ENCODE data around the gene SORBS1. TPM values are rescaled to one million over a fixed set of nuclear protein-coding genes. Genes with fewer than 3 reads are reported as not detected.

The SORBS1 gene
- total RNA-seq, 1 donor from 2014 or later = 28.2 TPM

GRCh38 chr10:95375418-95375817 lies 185.8 kb downstream of the SORBS1 start:
- Mint-ChIP-seq H3K4me3 (no peak overlapping the region), H3K4me1 (ENCODE audit: unreplicated experiment) (peaks cover 12% of the 10 kb centered on the region), H3K36me3 (peaks cover 4% of the 10 kb centered on the region), H3K9me3 (no peaks in the 10 kb centered on the region), H3K27me3 (peaks cover 8% of the 10 kb centered on the region), H3K27ac (no peak overlapping the region)
- no peak for DNase-seq (ENCODE audit: extremely low spot score, unreplicated experiment)
- TF ChIP-seq CTCF (conservative IDR thresholded peaks at IDR 0.05) = no peak

GRCh38 chr10:95374597-95375209 lies 186.5 kb downstream of the SORBS1 start:
- Mint-ChIP-seq H3K4me1 (ENCODE audit: unreplicated experiment) (peaks cover 12% of the 10 kb centered on the region), H3K27me3 (peaks cover 8% of the 10 kb centered on the region), H3K36me3 (peaks cover 4% of the 10 kb centered on the region), H3K4me3 (no peak overlapping the region), H3K9me3 (no peaks in the 10 kb centered on the region), H3K27ac (no peak overlapping the region)
- peak; percentile 96 for TF ChIP-seq CTCF (conservative IDR thresholded peaks at IDR 0.05)
- DNase-seq (ENCODE audit: extremely low spot score, unreplicated experiment) = peak; percentile 79

GRCh38 chr10:95373660-95374059 lies 187.5 kb downstream of the SORBS1 start:
- Mint-ChIP-seq H3K36me3 (no peaks in the 10 kb centered on the region), H3K27me3 (peaks cover 17% of the 10 kb centered on the region), H3K9me3 (no peaks in the 10 kb centered on the region), H3K4me3 (no peak overlapping the region), H3K4me1 (ENCODE audit: unreplicated experiment) (peaks cover 11% of the 10 kb centered on the region), H3K27ac (no peak overlapping the region)
- no peak for DNase-seq (ENCODE audit: extremely low spot score, unreplicated experiment)
- no peak for TF ChIP-seq CTCF (conservative IDR thresholded peaks at IDR 0.05)

- Mint-ChIP-seq H3K36me3 (peaks cover 3% of the 10 kb centered on the region), H3K4me3 (no peak overlapping the region), H3K27me3 (peaks cover 8% of the 10 kb centered on the region), H3K9me3 (no peaks in the 10 kb centered on the region), H3K4me1 (ENCODE audit: unreplicated experiment) (peaks cover 5% of the 10 kb centered on the region), H3K27ac (no peak overlapping the region)
- DNase-seq (ENCODE audit: extremely low spot score, unreplicated experiment) = no peak
- TF ChIP-seq CTCF (conservative IDR thresholded peaks at IDR 0.05) = no peak
Observed at GRCh38 chr10:95364342-95364741, 196.8 kb downstream of the SORBS1 start.

- H3K4me1 Mint-ChIP-seq (ENCODE audit: unreplicated experiment) = peaks cover 5% of the 10 kb centered on the region
- TF ChIP-seq CTCF (conservative IDR thresholded peaks at IDR 0.05) = peak; percentile 96
- H3K27me3 Mint-ChIP-seq = peaks cover 2% of the 10 kb centered on the region
- no peak overlapping the region for H3K27ac Mint-ChIP-seq
- H3K4me3 Mint-ChIP-seq = no peak overlapping the region
- H3K36me3 Mint-ChIP-seq = peaks cover 3% of the 10 kb centered on the region
- no peaks in the 10 kb centered on the region for H3K9me3 Mint-ChIP-seq
- no peak for DNase-seq (ENCODE audit: extremely low spot score, unreplicated experiment)
Observed at GRCh38 chr10:95363303-95363912, 197.8 kb downstream of the SORBS1 start.

All from type B pancreatic cell (in vitro differentiated cells).